ENCODE data around the gene MAPKAPK3.

MAPKAPK3 gene

DNA sequence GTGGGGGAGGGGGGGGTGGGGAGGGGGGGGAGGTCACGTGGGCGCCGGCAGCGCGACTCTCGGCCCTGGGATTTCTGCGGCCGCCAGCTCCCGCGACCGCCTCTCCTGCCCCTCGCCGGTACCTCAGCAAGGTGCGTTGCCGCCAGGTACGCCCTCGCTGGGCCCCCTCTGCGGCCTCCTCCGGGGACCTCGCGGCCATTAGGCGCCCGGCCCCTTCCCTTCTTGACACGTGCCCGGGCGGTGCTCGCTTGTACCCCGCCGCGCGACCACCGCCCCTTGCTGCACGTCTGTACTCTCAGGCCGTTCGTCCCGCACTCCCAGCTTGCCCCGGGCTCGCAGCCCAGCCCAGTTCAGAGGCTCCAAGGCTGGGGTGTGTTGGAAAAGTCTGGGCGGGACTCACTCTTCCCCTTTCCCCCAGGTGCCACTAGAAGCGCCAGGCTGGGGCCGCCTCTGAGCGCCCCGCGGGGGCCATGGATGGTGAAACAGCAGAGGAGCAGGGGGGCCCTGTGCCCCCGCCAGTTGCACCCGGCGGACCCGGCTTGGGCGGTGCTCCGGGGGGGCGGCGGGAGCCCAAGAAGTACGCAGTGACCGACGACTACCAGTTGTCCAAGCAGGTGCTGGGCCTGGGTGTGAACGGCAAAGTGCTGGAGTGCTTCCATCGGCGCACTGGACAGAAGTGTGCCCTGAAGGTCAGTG is at the start of gene MAPKAPK3:
Gene MAPKAPK3, plus strand, starts transcription at position 56 of the 696 bp plus-strand sequence. Its CDS starts 415 bp downstream, at position 471.
- DNase-seq (ENCODE audit: low spot score) = no peak

DNA sequence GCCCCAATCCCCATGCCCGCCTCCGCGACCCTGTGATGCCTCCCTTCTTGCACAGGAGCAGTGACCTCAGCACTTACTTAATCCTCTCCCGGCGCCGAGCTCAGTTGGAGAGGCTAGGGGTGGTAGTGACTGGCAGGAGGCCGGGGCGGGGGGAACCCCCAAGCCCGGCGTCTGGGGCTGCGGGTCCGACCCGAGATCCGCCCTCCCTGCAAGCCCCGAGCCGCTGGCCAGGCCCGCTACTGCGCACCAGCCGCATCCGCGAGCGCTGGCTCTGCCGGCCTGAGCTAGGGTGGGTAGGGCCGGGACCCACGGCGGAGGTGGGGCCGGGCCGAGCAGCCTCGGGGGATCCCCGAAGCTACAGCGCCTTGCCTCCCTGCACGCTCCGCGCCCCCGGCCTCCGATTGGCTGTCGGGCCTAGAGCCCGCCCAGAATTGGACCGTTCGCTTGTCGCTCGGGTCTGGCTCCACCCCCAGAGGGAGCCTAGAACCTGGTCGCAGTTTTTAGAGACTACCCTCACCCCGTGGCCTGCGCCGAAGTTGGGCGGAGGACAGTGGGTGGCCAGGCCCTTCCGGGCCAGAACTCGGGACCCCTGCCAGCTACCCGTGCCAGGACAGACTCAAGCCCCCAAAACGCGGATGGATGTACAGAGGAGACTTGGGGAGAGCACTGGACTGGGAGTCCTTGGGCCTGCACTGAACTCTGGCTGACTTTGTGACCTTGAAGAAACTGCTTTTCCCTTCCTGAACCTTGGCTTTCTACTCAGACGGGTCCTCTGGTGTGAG is 49.4 kb upstream of the MAPKAPK3 start, which contains the start of gene C3orf18:
Gene C3orf18, minus strand, starts transcription at position 362 of the 782 bp plus-strand sequence. CDS start 2,048 bp downstream, outside the sequence.
- DNase-seq (ENCODE audit: low spot score) = peak; percentile 93

DNA sequence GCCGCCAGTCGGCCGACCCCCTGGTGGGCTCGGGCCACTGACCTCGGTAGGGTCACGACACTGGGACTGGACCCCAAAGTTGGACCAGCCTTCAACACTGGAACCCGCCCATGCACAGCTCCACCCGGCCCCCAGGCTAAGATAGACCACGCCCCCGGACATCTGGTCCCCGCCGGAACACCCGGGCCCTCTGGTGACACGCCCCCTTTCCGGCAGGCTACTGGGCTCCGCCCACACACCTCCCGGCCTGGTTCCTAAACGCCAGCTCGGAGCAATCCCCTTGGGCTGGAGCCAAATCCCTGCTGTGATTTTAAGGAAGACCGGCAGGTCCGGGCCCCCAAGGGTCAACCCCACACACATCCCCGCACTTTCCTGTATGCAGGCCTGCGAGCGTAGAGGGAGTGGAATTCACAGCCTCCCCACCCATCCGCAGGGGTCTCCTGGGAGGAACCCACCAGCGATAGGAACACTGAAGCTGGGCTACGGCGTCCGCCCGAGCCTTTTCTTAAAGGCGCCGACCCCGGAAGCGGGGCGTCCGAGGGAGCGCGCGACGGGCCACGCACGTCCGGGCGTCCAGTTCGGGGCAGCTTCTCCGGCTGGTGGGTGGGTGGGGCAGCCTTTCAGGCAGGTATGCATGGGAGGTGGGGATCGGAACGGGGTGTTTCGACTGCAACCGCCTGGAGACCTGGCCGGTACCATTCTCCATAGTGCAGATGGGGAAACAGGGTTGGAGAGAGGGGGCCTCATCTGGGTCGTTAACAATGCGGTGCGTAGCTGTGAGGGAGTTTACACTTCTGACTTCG is 47.8 kb upstream of the MAPKAPK3 start, which contains the start of gene HEMK1:
Gene HEMK1, plus strand, starts transcription at position 576 of the 803 bp plus-strand sequence. CDS start 1,583 bp downstream, outside the sequence.
- peak; percentile 94 for DNase-seq (ENCODE audit: low spot score)

DNA sequence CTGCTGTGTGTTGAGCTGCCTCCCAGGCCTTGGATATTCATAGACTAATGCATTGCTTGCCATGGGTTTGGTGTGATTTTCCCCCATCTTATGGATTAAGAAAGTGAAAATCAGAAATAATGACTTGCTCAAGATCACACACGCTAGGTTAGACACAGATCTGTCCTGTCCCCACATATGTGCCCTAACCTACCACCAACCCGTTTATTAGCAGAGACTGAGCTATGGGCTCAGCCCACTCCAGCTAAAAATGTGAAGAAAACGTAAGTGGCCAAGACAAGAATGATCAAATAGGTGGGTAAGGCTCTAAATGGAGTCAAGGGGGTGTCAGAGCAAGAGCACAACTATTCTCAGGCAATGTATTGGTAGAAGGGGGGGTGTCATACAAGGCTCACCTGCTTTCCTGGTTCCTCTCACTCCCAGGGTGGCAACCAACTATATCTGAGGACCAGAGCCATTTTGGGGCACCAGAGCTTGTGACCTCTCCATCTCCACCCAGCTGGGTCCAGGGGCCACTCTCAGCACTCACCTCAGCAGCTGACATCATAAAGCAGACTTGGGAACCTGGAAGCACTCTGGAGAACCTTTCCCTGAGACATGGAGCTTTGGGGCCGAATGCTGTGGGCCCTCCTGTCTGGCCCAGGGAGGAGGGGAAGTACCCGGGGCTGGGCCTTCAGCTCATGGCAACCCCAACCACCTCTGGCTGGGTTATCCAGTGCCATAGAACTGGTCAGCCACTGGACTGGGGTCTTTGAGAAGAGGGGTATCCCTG is 46.3 kb upstream of the MAPKAPK3 start:
- DNase-seq (ENCODE audit: low spot score) = no peak

DNA sequence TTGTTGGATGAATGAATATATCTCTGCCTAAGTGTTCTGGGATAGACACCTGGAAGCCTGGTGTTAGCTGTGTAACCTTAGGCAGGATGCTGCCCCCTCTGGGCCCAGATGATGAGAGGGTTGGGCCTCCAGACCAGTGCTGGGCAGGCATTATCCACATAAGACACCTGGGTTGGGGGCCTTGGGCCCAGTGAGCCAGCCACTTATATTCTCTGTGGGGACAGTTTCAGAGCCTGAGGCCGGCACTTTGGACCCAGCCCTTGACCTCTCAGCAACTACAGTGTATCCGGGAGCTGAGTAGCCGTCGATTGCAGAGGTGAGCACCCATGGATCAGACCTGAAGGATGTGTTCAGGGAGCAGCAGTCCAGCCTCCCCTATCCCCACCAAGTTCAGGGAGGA is 45.5 kb upstream of the MAPKAPK3 start:
- DNase-seq (ENCODE audit: low spot score) = no peak

DNA sequence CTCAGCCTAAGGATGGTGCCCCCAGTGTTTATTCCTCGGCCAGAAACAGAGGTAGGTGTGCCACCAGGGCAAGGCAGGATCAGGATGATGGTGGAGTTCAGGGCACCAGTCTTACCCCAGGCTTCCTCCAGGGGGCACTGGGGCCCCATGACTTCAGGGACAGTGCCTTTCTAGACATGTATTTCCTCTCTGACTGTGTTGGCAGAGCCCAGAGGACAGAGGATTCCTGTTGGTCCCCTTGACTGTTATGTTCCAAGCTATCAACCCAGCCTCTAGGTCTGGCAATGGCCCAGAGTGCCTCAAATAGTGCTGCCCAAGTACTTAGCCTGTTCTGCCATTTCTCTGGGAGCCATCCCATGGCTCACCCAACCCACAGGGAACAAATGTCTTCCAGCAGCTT is 44.8 kb upstream of the MAPKAPK3 start:
- peak; percentile 74 for DNase-seq (ENCODE audit: low spot score)

DNA sequence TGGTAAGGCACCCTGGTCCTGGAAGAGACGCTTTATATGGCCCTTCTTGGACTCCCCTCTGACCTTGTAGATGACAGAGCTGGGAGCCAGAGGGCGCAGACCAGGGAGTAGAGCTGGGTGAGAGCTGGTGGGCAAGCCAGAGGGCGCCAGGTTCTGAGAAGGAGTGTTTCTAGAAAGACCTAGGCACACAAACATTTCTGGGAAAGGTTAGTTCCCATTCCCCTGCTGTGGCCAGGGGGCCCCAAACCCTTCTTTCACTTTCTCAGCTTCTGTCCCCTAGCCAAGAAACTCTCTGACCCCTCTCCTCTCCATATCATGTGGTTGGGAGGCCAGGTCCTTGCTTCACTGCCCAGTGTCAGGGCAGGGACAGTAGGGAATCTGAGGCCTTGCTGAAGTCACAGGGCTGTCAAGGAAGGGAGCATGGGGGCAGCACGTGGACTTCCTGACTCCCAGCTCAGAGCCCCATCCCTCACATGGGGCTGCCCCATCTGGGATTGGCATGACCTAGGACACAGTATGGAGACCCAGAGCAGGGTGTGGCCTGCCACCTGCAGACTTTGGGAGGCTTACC is 44.1 kb upstream of the MAPKAPK3 start:
- no peak for DNase-seq (ENCODE audit: low spot score)

DNA sequence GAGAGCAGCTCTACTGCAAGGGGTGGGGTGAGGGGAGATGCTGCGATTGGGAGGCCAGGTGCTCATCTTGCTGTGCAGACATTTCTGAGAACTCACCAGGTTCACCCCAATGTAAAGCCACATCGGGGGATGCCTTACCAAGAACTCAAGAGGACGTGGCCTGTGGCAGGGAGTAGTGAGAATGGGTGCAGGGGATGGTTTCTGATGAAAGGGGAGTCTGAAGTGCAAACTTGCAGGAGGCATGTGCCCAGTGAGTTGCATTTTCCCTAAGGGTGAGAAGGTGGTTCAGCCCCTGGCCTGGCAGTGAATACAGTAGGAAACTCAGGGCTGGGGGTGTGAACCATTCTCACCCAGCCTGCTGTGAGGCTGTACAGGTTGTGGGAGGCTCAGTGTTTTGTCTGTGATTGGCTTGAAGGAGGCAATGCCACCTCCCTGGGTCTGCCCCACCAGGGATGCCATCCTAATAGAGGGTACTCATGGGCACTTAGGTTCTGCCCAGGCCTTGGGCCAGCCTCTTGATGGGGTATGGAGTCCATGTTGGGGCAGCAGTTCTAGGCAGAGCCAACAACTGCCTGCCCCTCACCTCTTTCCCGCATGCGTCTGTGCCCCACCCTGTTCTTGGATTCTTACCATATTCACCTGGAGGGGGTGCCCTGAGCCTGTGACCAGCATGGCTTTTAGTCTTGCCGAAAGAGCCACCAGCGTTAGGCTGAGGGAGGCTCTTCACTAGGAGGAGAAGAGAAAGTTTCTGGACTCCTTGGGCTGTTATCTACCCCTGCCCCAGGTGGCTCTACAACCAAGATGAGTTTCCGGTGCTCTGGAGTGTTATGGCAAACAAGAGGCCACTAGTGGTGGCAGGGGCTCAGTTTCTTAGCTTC is 43.1 kb upstream of the MAPKAPK3 start:
- DNase-seq (ENCODE audit: low spot score) = no peak

DNA sequence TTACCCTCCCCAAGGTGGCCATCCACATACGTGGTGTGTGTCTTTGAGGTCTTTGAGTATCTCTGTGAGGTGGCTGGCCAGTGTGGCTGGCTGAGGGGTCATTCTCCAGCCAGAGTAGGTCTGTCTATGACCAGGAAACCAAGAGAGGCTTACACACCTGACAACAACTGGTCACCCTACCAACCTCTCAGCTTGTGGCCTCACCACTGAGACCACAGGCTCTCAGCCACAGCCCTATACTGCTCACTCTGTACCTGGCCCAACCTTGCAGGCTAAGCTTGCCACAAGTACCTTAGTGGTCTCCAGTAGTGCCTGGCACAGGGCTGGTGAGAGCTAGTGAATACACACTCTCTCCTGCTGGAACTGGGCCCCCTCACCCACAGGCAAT is 42.5 kb upstream of the MAPKAPK3 start:
- no peak for DNase-seq (ENCODE audit: low spot score)

DNA sequence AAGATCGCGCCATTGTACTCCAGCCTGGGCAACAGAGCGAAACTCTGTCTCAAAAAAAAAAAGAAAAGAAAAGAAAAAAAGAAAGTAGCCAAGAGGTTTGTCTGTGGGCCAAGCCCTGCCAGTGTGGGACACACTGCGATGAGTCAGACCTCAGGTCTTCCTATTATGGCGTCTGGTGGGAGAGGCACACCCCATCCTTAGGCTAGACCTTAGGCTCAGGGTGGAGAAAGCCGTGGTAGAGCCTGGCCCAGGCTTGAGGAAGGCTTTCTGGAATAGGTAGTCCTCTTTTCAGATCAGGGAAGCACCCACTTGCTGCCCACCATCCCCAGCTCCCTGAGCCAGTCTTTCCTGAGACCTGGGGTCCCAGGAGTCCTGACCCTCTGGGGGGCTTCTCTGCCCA is 41.6 kb upstream of the MAPKAPK3 start:
- DNase-seq (ENCODE audit: low spot score) = no peak

DNA sequence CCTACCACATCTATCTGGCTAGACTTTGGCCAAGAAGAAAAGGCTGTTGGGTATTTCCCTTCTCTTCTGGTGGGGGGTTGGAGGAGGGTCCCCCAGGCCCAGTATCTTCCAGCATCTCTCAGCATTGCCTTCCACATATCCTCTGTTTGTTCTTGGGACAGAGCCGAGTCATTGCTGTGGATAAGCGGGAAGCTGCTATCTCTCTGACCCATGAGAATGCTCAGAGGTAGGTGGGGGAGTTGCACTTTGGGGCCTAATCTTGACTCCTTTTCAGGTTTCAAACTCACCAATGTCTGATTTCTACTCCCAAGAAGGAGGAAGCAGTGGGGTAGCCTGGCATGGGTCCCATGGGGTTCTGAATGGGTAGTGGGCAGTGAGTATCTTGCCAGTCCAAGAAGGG is 39.6 kb upstream of the MAPKAPK3 start:
- DNase-seq (ENCODE audit: low spot score) = no peak

DNA sequence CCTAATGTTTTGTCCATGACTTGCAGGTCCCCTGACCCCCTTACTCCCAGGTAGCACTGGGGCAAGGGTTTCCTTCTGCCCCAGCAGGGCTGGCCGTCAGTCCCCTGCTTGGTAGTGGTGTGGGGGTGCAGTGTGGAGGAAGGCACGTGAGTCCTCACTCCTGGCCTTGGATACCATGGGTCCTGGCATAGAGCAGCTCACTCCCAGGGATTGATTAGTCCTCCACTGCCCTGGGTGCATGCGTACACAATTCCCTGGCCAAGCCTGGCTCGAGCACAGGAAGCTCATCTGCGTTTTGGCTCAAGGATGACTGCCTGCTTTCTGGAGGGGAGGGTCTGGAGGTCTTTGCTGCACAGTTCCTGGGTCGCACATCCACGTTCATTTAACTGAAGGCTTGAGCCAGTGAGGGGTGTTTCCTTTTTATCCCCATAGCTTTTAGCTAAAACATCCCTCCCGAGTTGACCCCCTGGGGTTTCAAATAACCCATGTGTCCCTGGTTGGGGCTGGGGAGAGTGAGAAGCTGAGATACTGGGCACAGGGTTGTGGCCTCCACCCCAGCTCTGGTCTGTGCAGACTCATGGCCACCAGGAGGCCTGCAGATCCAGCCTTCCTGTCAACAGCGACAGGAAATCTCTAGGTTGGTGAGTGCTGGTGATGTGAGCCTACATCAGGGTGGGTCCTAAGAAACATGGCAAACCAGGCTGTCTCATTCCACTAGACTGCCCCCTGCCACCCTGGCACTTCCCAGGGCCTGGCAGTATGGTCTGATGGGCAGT is 36.1 kb upstream of the MAPKAPK3 start:
- no peak for DNase-seq (ENCODE audit: low spot score)

DNA sequence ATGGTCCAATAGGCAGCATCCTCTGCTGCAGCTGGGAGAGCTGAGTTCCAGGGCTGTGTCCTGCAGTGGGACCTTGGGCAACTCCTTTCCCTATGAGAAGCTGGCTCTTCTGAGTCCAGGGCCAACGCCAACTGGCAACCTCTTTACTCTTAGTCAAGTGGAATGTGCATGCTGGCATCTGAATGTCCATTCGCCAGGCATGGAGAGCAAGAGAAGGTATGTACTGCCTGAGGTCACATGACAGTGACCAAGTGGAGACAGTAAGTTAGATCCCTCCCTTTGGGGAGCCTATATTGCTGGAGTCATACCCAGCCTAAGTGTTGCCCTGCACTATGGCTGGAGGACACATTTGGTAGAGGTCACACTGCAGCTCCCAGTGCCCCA is 35.5 kb upstream of the MAPKAPK3 start:
- DNase-seq (ENCODE audit: low spot score) = no peak

DNA sequence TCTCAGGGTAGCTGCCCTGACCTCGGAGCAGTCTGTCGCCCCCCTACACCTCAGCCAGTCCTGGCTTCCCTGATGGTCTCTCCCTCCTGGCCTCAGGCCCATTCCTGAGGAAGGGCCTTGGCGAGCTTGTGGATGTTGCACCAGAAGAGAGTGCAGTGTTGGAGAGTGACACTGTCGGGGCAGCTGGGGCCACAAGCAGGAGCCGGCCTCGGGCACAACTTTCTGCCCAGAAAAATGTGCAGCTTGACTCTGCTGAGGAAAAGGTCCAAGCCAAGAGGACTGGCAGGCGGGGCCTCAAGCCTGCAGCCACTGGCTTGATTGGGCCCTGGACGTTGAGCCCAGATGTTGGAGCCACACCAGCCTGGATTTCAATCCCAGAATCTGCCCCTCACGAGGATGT is 34.9 kb upstream of the MAPKAPK3 start:
- no peak for DNase-seq (ENCODE audit: low spot score)

DNA sequence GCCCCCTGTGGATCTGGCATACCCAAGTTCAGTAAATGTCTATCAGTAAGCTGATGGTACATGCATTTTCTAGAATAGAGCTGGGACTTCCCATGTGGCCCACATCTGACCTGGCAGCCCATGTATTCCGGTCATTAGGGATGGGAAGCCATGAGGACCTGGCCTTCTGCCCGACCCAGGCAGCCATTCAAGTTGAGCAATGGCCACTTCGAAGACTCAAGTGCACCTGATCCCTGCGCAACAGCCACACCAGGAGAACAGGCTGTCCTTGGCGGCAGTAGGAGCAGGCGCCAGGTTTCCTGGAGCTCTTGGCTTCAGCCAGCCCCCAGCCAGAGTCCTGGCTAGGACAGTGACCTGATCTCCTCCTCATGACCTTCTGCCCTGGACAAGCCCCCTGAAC is 33.1 kb upstream of the MAPKAPK3 start:
- DNase-seq (ENCODE audit: low spot score) = no peak

DNA sequence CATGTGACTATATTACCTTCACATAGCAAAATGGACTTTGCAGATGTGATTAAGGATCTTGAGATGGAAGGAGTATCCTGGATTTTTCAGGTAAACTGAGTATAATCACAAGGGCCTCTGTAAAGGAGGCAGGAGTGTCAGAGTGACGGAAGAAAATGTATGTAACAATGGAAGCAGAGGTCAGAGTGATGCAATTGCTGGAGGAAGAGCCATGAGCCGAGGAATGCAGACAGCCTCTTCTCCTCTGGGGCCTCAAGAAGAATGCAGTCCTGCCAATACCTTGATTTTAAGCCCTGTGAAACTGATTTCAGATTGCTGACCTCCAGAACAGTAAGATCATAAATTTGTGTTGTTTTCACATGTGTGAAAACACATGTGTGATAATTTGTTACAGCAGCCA is 32.6 kb upstream of the MAPKAPK3 start:
- no peak for DNase-seq (ENCODE audit: low spot score)

DNA sequence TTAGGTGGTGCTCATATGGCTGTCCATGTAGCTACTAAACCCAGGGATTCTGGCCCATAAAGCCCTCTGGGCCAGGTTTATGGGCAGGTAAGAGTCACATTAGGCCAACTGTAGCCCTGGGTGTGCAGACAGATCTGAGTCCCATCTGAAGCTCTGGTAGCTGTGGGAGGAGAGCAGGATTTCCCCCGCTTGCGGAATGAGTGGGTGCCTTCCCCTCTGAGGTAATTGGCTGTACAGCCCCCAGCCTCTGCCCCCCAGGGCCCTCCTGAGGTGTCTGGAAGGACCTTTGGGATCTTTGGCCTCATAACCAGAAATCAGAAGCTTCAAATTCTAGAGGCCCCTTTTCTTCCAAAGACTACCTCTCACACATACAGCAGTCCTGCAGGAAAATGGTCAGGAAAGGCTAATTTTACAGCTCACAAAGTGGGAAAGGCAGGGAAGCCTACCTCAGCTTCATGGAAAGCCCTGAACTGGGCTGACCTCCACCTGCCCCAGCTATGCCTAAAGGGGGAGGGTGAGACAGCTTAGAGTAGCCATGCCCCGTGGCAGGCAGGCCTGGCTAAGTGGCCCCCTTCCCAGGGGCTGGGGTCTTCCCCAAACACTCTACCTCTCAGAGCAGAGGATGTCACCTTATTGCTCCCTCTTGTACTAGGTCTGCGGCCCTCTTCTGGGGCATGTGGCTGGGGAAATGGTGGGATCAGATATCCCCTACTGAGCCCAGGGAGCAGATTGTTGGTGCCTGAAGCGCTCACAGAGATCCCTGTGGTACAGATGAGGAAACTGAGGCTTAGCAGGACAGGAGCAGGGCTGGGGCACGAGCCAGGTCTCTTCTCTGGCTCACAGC is 30.8 kb upstream of the MAPKAPK3 start:
- no peak for DNase-seq (ENCODE audit: low spot score)

DNA sequence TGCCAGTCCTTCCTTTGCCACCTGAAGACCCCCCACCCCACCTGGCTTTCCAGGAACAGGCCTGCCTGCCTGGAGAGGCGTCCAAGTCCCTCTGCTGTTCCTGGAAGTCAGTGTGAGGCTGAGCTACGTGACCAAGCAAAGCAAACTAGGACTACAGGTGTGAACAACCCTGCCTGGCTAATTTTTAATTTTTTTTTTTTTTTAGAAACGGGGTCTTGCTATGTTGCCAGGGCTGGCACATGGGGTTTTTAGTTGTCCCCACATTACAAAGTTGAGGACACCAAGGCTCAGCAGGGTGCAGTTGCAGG is 30.2 kb upstream of the MAPKAPK3 start:
- no peak for DNase-seq (ENCODE audit: low spot score)

DNA sequence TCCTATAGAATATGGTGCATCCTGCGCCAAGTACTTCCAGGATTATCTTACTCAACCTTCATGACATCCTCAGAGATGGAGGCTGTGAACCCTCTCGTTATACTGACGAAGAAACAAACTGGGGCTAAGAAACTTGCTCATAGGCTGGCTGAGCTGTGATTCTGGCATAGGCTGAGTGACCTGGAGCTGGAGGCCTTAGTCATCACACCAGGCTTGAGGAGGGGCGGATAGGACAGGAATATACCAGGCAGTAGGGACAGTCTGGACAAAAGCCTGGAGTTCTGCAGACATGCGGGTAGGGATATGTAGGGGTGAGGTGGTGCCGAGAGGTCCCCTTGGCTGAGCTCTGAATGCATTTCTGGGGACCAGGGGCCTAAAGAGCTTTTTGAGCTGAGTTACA is 29.6 kb upstream of the MAPKAPK3 start:
- no peak for DNase-seq (ENCODE audit: low spot score)

Measured in Ammon's horn (tissue), 1 donor.